Measurements from ENCODE around the gene BCLAF1.

- TF ChIP-seq POLR2A (IDR thresholded peaks at IDR 0.05; ENCODE audit: low read length) (no peak), GATA1 (IDR thresholded peaks at IDR 0.05; ENCODE audit: low read depth, low read length) (no peak)
Measured at GRCh38 chr6:136253734-136254133, 35.9 kb downstream of the BCLAF1 start.
